Measurements from ENCODE around the gene LRIT1.

Gene LRIT1

GRCh38 chr10:84214046-84214572 is 27.2 kb downstream of the LRIT1 start:
- peak; percentile 30 for DNase-seq (ENCODE audit: low spot score)

- peak; percentile 34 for DNase-seq (ENCODE audit: low spot score)
Observed at GRCh38 chr10:84213076-84213475, 28.3 kb downstream of the LRIT1 start.

GRCh38 chr10:84212014-84212413 is 29.3 kb downstream of the LRIT1 start:
- DNase-seq (ENCODE audit: low spot score) = no peak

- peak; percentile 23 for DNase-seq (ENCODE audit: low spot score)
Observed at GRCh38 chr10:84211566-84211965, 29.8 kb downstream of the LRIT1 start.

- no peak for DNase-seq (ENCODE audit: low spot score)
Observed at GRCh38 chr10:84208023-84208422, 33.3 kb downstream of the LRIT1 start.

- DNase-seq (ENCODE audit: low spot score) = no peak
Observed at GRCh38 chr10:84205853-84206525, 35.4 kb downstream of the LRIT1 start.

- DNase-seq (ENCODE audit: low spot score) = no peak
Observed at GRCh38 chr10:84205049-84205852, 36.1 kb downstream of the LRIT1 start.

- no peak for DNase-seq (ENCODE audit: low spot score)
Observed at GRCh38 chr10:84204610-84205009, 36.7 kb downstream of the LRIT1 start.

GRCh38 chr10:84204122-84204521 is 37.2 kb downstream of the LRIT1 start:
- no peak for DNase-seq (ENCODE audit: low spot score)

- DNase-seq (ENCODE audit: low spot score) = no peak
Observed at GRCh38 chr10:84202349-84202748, 39.0 kb downstream of the LRIT1 start.

- DNase-seq (ENCODE audit: low spot score) = no peak
Observed at GRCh38 chr10:84201682-84202081, 39.7 kb downstream of the LRIT1 start.

GRCh38 chr10:84201244-84201606 is 40.1 kb downstream of the LRIT1 start:
- no peak for DNase-seq (ENCODE audit: low spot score)

- no peak for DNase-seq (ENCODE audit: low spot score)
Observed at GRCh38 chr10:84200537-84201243, 40.7 kb downstream of the LRIT1 start.

- DNase-seq (ENCODE audit: low spot score) = no peak
Observed at GRCh38 chr10:84198206-84198915, 43.0 kb downstream of the LRIT1 start.

- no peak for DNase-seq (ENCODE audit: low spot score)
Observed at GRCh38 chr10:84197643-84198042, 43.7 kb downstream of the LRIT1 start.

- DNase-seq (ENCODE audit: low spot score) = no peak
Observed at GRCh38 chr10:84196941-84197340, 44.4 kb downstream of the LRIT1 start.

- DNase-seq (ENCODE audit: low spot score) = no peak
Observed at GRCh38 chr10:84196083-84196482, 45.3 kb downstream of the LRIT1 start.

GRCh38 chr10:84195044-84195830 is 46.1 kb downstream of the LRIT1 start:
- DNase-seq (ENCODE audit: low spot score) = no peak

GRCh38 chr10:84194424-84195043 is 46.8 kb downstream of the LRIT1 start, which contains the start of gene CDHR1:
Gene CDHR1 (plus strand): TSS chr10:84194537. CDS start chr10:84194761, 224 bp downstream.
- DNase-seq (ENCODE audit: low spot score) = no peak

- DNase-seq (ENCODE audit: low spot score) = no peak
Observed at GRCh38 chr10:84193846-84194423, 47.4 kb downstream of the LRIT1 start.

Data from left forelimb (tissue), 1 donor.